HEK293 (cell line): Measurements from ENCODE around the gene TIE1.
A peak's percentile ranks its signal among the peaks of the same experiment; 100 is the strongest.

Experiments used
- CTCF ChIA-PET: fragments of 350-600 bp; formaldehyde crosslinking; extraction: SDS; loops from one replicate; lab custom pipeline; 2021; ENCODE audit warnings: antibody characterized with exemption; lab: Yijun Ruan, JAX
- POLR2A ChIA-PET: fragments of 300-600 bp; formaldehyde crosslinking; extraction: SDS; loops from one replicate; lab custom pipeline; 2020; ENCODE audit warnings: antibody characterized with exemption, inconsistent platforms; lab: Yijun Ruan, JAX
- H3K27ac ChIP-seq: fragments of 200-500 bp; sonication (Bioruptor generic); 2 replicates; pipeline ENCODE4 v1.5.1; 2014; ENCODE audit warnings: low read depth, low read length, control low read depth, inconsistent platforms; ENCODE audit errors: extremely low read depth
- H3K36me3 ChIP-seq, 2 experiments: fragments of 200-500 bp in 1 of 2; sonication (Bioruptor generic) in 1 of 2; 1 replicate in 1 of 2; 2 replicates in 1 of 2; pipeline ENCODE4 v1.5.1; 2014 to 2017; ENCODE audit warnings: inconsistent platforms in 2 of 2, low read length in 2 of 2; ENCODE audit not compliant: control insufficient read depth in 2 of 2, insufficient read depth in 1 of 2
- H3K4me1 ChIP-seq: fragments of 200-500 bp; sonication (Bioruptor generic); 2 replicates; pipeline ENCODE4 v1.5.1; 2014; ENCODE audit warnings: mild to moderate bottlenecking, low read length, inconsistent platforms; ENCODE audit not compliant: control insufficient read depth, insufficient read depth
- H3K4me3 ChIP-seq: 2 replicates; pipeline ENCODE4 v1.5.1; 2011; ENCODE audit warnings: low read depth, mild to moderate bottlenecking, control low read depth, low read length, moderate library complexity
- H3K9me3 ChIP-seq: fragments of 200-500 bp; sonication (Bioruptor generic); 2 replicates; pipeline ENCODE4 v1.5.1; 2014; ENCODE audit warnings: low read depth, low read length, inconsistent platforms; ENCODE audit not compliant: control insufficient read depth, insufficient read depth
- BCL11A ChIP-seq: fragments of 450-650 bp; formaldehyde crosslinking; IDR thresholded peaks from 2 replicates; pipeline ENCODE4 v1.5.1; 2016; ENCODE audit warnings: low read depth, missing biosample characterization, missing genetic modification characterization
- GLIS1 ChIP-seq: fragments of 450-650 bp; formaldehyde crosslinking; IDR thresholded peaks from 2 replicates; pipeline ENCODE4 v1.5.1; 2016; ENCODE audit warnings: missing biosample characterization, missing genetic modification characterization
- HOXA7 ChIP-seq: sonication (generic); formaldehyde crosslinking; IDR thresholded peaks from 2 replicates; pipeline ENCODE4 v1.8.1; 2022; ENCODE audit warnings: missing genetic modification reagents, borderline replicate concordance
- ZBTB26 ChIP-seq: fragments of 450-650 bp; formaldehyde crosslinking; optimal IDR thresholded peaks from 2 replicates; pipeline ENCODE3; 2016; ENCODE audit warnings: missing biosample characterization, mild to moderate bottlenecking, missing genetic modification characterization
- ZBTB7A ChIP-seq: fragments of 450-650 bp; formaldehyde crosslinking; IDR thresholded peaks from 2 replicates; pipeline ENCODE4 v1.5.1; 2016; ENCODE audit warnings: low read depth, missing biosample characterization, missing genetic modification characterization
- ZFP41 ChIP-seq: fragments of 450-650 bp; formaldehyde crosslinking; IDR thresholded peaks from 2 replicates; pipeline ENCODE4 v1.5.1; 2016; ENCODE audit warnings: missing biosample characterization, missing genetic modification characterization, borderline replicate concordance
- ZNF280C ChIP-seq: fragments of 450-650 bp; formaldehyde crosslinking; IDR thresholded peaks from 2 replicates; pipeline ENCODE4 v1.5.1; 2016; ENCODE audit warnings: missing biosample characterization, missing genetic modification characterization
- ZNF302 ChIP-seq: fragments of 450-650 bp; formaldehyde crosslinking; IDR thresholded peaks from 2 replicates; pipeline ENCODE4 v1.5.1; 2016; ENCODE audit warnings: missing biosample characterization, missing genetic modification characterization, low read depth
- ZNF350 ChIP-seq: fragments of 450-650 bp; formaldehyde crosslinking; IDR thresholded peaks from 2 replicates; pipeline ENCODE4 v1.5.0; 2017; ENCODE audit warnings: missing biosample characterization, mild to moderate bottlenecking, missing genetic modification characterization
- ZNF510 ChIP-seq: fragments of 450-650 bp; formaldehyde crosslinking; IDR thresholded peaks from 2 replicates; pipeline ENCODE4 v1.5.1; 2018; ENCODE audit warnings: mild to moderate bottlenecking, missing genetic modification characterization, missing biosample characterization; ENCODE audit not compliant: insufficient replicate concordance
- ZNF549 ChIP-seq: fragments of 450-650 bp; IDR thresholded peaks from 2 replicates; pipeline ENCODE4 v1.5.1; 2018; ENCODE audit warnings: missing biosample characterization, missing genetic modification characterization, mild to moderate bottlenecking, inconsistent platforms, moderate library complexity
- ZNF624 ChIP-seq: fragments of 450-650 bp; formaldehyde crosslinking; IDR thresholded peaks from 2 replicates; pipeline ENCODE4 v1.5.1; 2017; ENCODE audit warnings: missing biosample characterization, missing genetic modification characterization
- TF ChIP-seq, protein P1 (sequence below): fragments of 450-650 bp; formaldehyde crosslinking; IDR thresholded peaks from 2 replicates; pipeline ENCODE4 v1.5.1; 2016; ENCODE audit warnings: missing biosample characterization, missing genetic modification characterization

The TIE1 gene

GRCh38 chr1:43308635-43309404 is 8.0 kb downstream of the TIE1 start:
- no peak for TF ChIP-seq ZBTB26 (tag by site-specific recombination)
- TF ChIP-seq BCL11A (tag by site-specific recombination), result no peak
- TF ChIP-seq, protein P1, sequence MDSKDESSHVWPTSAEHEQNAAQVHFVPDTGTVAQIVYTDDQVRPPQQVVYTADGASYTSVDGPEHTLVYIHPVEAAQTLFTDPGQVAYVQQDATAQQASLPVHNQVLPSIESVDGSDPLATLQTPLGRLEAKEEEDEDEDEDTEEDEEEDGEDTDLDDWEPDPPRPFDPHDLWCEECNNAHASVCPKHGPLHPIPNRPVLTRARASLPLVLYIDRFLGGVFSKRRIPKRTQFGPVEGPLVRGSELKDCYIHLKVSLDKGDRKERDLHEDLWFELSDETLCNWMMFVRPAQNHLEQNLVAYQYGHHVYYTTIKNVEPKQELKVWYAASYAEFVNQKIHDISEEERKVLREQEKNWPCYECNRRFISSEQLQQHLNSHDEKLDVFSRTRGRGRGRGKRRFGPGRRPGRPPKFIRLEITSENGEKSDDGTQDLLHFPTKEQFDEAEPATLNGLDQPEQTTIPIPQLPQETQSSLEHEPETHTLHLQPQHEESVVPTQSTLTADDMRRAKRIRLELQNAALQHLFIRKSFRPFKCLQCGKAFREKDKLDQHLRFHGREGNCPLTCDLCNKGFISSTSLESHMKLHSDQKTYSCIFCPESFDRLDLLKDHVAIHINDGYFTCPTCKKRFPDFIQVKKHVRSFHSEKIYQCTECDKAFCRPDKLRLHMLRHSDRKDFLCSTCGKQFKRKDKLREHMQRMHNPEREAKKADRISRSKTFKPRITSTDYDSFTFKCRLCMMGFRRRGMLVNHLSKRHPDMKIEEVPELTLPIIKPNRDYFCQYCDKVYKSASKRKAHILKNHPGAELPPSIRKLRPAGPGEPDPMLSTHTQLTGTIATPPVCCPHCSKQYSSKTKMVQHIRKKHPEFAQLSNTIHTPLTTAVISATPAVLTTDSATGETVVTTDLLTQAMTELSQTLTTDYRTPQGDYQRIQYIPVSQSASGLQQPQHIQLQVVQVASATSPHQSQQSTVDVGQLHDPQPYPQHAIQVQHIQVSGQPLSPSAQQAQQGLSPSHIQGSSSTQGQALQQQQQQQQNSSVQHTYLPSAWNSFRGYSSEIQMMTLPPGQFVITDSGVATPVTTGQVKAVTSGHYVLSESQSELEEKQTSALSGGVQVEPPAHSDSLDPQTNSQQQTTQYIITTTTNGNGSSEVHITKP, result no peak
- no peak for TF ChIP-seq ZNF350 (tag by site-specific recombination)
- TF ChIP-seq ZNF549 (tag by site-specific recombination), result no peak
- TF ChIP-seq ZBTB7A (tag by site-specific recombination), result no peak
- TF ChIP-seq ZNF624 (tag by site-specific recombination), result no peak
- TF ChIP-seq, all 188 proteins: peak for 0
- ChIA-PET POLR2A (no interaction called here), CTCF (interaction anchor here (1.3 kb wide), 1 partner anchor 106 kb away, joined by 4 read pairs; no protein-coding TSS in a partner anchor)

DNA sequence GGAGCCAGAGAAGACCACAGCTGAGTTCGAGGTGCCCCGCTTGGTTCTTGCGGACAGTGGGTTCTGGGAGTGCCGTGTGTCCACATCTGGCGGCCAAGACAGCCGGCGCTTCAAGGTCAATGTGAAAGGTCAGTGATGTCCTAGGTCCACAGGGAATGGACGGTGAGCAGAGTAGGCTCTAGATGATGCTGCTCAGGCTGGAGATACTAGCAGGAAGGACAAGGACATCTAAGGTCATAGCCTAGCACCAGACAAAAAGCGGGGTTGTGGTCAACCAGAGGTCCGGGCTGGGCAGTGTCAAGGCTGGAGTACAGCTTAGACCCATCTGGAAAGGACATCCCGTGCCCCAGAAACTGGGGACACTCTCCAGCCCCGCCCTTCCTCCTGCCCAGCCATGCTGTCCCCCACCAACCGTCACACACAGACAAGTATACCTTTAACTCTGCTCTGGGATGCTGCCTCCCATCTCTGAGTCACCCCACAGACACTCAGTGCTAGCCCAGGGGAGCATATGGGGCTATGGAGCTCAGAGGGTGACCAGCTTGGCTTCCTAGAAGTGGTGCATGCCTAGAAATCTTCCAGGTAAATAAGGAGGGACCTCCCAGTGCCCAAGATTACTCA is 8.7 kb downstream of the TIE1 start:
- Histone ChIP-seq H3K9me3 (no peaks in the 10 kb centered on the region), H3K4me3 (no peak overlapping the region), H3K27ac (no peak overlapping the region), H3K4me1 (no peaks in the 10 kb centered on the region), H3K36me3 (no peaks in the 10 kb centered on the region)
- ChIA-PET POLR2A (no interaction called here), CTCF (interaction anchor here (1.3 kb wide), 1 partner anchor 105 kb away, joined by 4 read pairs; no protein-coding TSS in a partner anchor)
- TF ChIP-seq ZNF510 (tag by site-specific recombination), result no peak
- TF ChIP-seq GLIS1, result peak; percentile 37; the same call in 1 of the 2 replicates

More at GRCh38 chr1:43308635-43309404, 8.0 kb downstream of the TIE1 start:
- H3K4me3 ChIP-seq, result no peak overlapping the region
- no peaks in the 10 kb centered on the region for H3K36me3 ChIP-seq
- H3K27ac ChIP-seq, result no peak overlapping the region
- no peaks in the 10 kb centered on the region for H3K4me1 ChIP-seq
- H3K9me3 ChIP-seq, result no peaks in the 10 kb centered on the region

DNA sequence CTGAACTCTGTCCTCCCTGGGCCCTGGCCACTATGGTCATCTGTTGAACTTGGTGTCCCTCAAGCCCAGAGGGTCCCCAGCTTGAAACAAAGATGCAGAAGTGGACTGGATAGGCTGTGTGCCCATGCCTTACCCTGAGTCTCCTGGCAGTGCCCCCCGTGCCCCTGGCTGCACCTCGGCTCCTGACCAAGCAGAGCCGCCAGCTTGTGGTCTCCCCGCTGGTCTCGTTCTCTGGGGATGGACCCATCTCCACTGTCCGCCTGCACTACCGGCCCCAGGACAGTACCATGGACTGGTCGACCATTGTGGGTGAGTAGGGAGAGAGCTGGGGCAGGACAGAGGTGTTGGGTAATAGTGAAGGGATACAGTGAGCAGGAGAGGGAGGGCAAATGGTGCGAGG is 10.7 kb downstream of the TIE1 start:
- TF ChIP-seq HOXA7 (CRISPR knock-in tag) (no peak), ZNF280C (tag by site-specific recombination) (no peak), ZFP41 (tag by site-specific recombination) (no peak), ZNF302 (tag by site-specific recombination) (no peak)
- TF ChIP-seq, all 188 proteins: peak for 0
- no peak overlapping the region for H3K4me3 ChIP-seq
- no peak overlapping the region for H3K27ac ChIP-seq
- no peaks in the 10 kb centered on the region for H3K36me3 ChIP-seq
- CTCF ChIA-PET, result interaction anchor here (0.7 kb wide), 1 partner anchor 103 kb away, joined by 3 read pairs; no protein-coding TSS in a partner anchor
- POLR2A ChIA-PET, result no interaction called here
- no peaks in the 10 kb centered on the region for H3K9me3 ChIP-seq
- no peaks in the 10 kb centered on the region for H3K4me1 ChIP-seq
